Limb (tissue), 2 donors: ENCODE results near the gene SNHG17.
"Not testable (repeated sequence)": the region's sequence is repeated elsewhere in the genome, so short reads cannot be mapped to it uniquely, and the experiment has no call there.

ENCODE experiments used
- DNase-seq, 2 donors: peaks; one replicate each; pipeline ENCODE4 v3.0.0-alpha.2; 2016; ENCODE audit errors: extremely low spot score in 2 of 2

The SNHG17 gene

DNA sequence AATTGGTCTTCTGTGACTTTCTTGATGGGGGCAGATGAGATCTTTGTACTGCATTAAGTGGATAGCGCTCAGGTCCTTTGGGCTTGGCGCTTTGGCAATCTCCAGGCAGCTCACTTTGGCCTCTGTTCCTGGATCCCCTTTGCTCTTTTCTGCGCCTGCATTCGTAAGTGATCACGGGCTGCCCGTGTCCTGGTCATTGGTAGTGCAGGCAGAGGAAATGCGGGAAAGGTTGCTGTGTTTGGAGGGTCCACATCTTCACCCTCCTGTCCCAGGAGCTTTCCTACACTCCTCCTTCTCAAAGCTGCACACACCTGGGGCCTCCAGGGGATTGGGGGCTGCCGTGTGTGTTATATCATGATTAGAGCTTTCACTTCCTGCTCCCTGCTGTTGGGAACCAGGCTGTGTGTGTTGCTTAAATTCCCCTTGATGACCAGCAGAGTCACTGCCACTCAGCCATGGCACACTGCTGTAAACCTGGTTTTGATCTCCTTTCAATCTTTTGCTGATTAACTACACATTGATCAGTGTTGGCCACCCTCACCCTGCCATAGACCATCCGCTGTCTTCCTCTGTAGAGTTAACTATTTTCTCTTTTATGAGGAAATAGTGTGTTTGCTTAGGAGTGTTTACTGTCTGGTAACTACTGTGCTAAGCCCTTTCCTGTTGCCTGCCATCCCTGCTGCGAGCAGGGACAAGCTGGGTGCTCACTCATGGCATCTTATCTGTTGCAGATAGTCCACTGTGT, 13.0 kb upstream of the SNHG17 start:
- no peak for DNase-seq

DNA sequence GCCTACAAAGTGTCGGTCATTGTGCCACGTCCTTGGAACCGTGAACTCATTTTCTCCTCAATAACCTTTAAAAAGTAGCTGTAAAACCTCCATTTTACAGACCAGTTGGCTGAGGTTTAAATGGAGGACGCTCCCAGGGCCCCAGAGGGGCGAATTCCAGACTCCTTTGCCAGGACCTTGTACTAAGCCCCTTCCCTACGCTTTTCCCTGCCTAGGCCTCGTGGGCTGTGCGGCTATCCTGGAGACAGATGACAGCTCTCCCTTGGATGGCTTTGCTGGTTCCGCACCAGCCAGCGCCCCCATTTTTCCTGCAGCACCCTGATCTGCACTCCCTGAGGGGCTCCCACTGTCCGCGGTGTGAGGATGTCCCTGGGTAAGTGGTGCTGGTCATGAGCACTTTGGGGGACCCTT, 12.1 kb upstream of the SNHG17 start:
- no peak for DNase-seq

DNA sequence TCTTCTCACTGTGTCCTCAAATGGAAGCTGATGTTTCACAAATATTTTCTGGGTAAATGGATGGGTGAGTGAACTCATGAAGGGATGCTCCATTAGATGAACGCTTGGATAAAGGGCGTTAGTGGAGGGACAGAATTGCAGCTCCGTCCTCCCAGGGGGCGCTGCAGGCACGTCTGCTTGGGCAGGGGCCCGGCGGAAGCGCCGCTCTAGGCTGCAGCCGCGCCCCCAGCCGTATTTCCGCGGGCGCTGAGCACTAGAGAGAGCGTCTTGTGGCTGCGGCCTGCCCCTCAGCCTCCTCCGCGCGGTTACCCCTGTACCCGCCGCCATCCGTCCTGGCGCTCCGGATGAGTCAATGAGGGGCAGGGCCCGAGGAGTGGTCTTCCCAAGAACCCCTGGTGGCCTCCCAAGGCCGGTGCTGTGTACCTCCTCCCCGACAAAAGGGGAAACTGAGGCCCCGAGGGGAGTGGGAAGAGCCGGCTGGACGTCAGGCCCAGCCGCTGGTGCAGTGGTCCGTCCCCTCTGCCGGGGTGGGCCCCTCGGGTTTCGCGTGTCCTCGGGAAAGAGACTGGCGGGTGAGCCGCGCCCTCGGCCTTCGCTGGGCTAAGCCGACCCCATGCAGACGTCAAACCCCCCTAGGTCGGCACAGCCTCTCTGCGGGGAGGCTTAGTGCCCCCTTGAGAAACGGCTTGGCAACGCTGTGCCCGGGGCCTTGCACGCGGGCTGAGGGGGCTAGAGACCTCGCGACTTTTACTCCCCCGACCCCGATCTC, 11.5 kb upstream of the SNHG17 start:
- peak; percentile 93 to 96 for DNase-seq

DNA sequence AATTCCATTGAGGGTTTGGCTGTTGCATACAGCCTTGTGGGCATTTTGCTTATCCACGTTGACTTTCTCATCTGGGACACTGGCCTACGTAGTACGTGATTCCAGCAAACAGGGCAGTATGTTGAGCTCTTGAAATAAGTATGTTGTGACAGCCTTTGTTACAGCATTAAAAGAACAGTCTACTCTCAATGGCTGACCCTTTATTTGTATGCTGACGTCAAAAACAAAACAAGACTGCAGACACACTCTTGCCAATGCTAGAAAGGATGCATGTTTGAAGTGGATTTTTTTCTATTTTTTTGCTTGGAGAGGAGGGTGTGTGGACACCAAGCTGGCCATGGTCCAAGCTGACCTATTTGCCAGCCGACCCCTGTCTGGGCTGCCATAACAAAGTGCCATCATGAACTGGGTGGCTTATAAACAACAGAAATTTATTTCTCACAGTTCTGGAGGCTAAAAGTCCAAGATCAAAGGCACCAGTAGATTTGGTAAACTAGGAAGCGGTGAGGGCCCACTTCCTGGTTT, 10.8 kb upstream of the SNHG17 start:
- no peak for DNase-seq

DNA sequence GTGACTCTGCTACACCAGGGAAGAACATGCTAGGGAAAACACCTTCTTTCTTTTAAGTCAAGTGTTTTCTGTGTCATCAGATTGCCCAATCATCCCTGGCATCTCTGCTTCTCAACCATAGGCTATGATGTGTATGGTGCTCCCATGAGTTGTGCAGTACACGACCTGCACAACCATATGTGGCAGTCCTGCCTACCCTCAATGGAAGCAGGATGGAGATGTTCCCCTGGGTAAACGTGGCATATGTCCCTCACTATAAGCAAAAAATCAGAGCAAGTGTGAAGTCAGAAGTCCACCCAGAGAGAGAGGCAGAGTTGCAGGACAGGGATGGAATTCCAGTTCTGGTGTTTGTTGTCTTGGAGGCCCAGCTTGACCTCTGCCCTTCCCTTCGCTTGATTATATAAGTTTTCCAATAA, 10.3 kb upstream of the SNHG17 start:
- no peak for DNase-seq

DNA sequence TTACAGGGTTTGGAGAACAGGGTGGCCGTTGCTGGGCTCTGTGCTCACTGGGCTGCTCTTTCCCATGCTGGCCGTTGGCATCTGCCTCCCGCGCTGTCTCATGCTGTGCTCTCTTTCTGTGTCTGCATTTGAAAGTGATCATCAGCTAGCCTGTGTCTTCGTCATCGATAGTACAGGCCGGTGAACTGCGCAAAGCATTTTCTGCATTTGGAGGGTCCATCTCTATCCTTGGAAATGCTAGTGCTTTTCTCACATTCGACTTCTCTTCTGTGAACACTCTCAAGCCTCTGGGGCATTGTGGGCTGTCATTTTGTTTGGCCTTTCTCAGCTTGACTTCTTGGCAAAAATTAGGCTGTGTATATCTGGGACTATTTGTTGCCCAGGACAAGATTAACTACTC, 6.8 kb upstream of the SNHG17 start:
- DNase-seq, result no peak

DNA sequence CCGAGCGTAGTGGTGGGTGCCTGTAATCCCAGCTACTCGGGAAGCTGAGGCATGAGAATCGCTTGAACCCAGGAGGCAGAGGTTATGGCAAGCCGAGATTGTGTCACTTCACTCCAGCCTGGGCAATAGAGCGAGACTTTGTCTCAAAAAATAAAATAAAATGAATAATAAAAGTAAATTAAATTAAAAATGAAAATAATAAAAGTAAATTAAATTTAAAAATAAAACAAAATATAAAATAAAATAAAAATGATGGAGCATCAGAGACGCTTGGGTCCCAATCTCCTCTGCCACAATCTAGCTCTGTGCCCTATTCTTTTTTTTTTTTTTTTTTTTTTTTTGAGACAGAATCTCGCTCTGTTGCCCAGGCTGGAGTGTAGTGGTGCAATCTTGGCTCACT, 6.0 kb upstream of the SNHG17 start:
- not testable (repeated sequence) for DNase-seq

DNA sequence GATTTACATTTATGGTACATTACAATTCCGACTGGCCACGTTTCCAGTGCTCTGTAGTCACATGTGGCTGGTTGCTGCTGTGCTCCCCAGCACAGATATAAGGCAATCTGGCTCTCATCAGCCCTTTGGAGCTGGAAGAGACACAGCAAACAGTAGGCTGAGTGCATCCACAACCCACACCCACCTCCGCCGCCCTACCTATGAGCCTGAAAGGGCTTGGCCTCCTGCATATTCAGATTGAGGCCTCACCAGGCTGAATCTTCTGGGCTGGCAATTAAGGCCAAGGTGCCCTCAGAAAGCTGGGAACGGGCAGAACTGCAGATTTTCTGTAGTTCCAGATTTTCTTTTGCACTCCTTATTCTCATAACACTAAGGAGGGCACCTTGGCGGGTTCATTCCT, 2.7 kb upstream of the SNHG17 start:
- DNase-seq, result no peak

DNA sequence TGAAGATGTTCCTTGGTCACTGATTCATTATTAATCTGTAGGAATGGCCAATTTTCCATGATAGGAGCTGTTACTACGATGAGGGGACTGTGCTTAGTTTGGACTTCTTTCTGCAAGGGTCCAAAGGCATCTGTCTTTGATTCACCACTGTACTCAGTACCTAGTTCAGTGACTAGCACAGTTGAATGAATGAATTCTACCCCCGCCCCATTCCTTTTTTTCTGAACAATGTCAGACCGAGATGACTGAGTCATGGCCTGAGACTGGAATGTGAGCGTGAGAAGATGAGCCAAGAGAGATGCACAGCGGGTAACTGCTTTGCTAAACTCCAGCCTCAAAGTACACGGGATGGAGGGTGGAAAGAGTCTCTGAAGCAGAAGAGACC, 419 bp upstream of the SNHG17 start:
- no peak for DNase-seq

DNA sequence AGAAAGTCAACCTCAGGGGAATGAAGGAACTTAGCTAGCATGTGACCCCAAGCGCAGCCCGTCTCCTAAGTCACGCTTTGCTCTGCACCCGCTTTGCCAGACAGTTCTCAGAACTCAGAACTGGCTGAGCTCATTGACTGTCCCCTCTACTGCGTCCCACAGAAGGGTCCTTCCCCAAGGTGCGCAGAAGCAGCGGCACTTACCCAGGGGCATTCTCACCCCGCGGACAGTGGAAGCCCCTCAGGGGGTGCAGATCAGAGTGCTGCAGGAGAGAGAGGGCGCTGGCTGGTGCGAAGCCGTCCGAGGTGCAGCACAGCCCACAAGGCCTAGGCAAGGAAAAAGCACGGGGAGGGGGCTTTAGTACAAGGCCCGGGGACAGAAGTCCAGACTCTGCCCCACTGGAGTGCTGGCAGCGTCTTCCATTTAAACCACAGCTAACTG, 807 bp downstream of the SNHG17 start:
- peak in 1 of 2 donors; percentile 39 for DNase-seq

DNA sequence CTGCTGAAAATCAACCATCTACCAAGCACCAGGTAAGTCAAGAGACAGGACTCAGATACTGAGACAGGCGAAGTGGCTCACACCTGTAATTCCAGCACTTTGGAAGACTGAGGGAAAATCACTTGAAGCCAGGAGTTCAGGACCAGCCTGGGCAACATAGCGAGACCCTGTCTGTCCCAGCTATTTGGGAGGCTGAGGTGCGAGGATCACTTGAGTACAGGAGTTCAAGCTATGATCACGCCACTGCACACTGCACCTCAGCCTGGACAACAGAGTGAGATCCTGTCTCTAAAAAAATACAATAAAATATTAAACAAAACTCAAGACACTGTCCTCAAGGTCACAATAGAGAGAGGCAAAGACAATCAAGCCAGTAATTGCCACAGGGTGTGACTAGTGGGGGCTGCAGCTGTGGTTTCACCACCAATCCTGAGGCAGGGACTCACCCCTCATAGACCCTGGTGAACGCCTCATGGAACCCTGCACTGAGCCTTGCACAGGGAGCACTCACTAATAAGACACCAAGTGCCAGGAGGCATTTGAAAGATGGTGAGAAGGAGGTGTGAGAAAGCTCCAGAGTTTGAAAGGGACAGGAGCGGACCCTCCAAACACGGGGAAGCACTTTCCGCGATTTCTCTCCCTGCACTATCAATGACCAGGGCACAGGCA, 1.7 kb downstream of the SNHG17 start:
- DNase-seq, result no peak

DNA sequence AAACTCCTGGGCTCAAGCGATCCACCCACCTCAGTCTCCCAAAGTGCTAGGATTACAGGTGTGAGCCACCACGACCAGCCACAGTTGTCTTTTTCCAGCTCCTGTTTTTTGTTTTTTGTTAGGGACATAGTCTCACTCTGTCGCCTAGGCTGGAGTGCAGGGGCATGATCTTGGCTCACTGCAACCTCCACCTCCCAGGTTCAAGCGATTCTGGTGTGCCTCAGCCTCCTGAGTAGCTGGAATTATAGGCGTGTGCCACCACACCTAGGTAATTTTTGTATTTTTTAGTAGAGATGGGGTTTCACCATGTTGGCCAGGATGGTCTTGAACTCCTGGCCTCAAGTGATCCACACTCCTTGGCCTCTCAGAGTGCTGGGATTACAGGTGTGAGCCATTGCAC, 2.3 kb downstream of the SNHG17 start:
- not testable (repeated sequence) for DNase-seq

DNA sequence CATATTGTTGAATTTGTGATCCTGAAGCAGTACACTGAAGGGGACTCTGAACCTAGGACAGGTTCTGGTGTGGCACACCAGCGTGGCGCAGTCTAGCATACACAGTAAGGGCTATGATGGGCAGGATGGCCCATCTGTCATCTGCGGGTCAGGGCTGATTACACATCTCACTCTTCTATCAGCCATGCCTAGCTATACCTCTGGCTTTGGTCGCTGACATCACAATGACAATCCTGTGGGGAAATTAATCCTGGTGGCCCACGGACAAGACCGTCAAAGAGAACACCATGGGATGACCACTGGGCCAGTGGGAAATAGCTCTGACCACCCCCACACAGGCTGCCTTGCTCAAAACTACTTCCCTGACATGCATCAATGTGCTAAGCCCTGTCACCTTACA, 2.8 kb downstream of the SNHG17 start:
- no peak for DNase-seq

DNA sequence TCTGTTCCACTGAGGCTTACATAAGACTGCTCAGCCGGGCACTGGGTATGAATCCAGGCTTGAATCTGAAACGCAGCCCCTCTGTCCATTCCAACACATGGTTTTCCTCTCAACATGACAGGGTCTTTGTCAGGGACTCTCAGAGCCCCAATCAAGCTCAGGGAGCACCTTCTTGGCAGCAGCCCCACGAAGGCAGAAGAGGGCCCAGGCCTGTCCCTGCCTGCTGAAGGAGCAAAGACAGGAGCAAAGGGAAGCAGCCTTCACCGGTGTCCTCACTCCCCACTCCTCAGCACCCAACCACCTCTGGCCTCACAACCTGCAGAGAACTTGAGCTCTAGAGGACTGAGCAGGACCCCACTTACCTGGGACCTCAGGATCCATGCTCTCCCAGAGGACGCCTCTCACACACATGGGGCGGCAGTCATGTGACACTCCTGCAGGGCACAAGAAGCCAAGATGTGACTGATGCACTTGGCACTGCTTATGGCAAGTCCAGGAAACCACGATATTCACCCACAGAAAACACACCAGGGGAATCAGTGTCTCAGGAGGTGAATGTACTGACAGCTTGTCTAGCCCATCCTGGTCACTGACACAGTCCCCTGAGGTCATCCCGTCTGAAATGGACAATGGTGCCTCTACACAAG, 4.3 kb downstream of the SNHG17 start:
- DNase-seq, result no peak

DNA sequence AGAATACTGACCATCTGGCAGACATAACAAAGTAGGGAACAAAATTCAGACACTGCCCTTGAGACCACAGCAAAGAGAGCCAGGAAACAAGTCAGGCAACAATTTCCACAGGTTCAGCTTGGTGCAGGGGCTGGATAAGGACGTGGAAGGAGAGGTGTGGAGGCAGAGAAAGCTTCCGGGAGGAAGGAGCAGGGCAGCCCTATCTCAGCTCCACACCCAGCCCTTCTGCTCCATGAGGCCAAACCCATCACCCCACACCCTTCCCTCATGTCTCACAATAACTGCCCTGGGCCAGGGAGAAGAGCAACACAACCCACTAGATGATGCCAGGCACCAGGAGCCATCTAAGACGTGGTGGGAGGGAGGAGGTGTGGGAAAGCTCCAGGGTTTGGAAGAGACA, 5.8 kb downstream of the SNHG17 start:
- DNase-seq, result no peak

DNA sequence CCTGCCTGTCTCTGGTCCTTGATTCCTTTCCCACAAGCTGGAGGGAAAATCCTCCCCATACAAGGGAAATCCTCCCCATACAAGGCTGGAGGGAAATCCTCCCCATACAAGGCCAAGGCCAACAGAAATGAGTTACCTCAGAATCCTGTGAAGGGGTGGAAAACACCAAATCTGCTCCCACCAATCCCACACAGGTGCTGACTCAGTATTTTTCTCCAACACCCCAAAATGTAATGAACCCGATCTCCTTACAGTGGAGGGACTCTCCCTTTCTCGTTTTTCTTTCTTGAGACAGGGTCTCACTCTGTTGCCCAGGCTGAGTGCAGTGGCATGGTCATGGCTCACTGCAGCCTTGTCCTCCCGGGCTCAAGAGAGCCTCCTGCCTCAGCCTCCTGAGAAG, 6.3 kb downstream of the SNHG17 start:
- no peak for DNase-seq

DNA sequence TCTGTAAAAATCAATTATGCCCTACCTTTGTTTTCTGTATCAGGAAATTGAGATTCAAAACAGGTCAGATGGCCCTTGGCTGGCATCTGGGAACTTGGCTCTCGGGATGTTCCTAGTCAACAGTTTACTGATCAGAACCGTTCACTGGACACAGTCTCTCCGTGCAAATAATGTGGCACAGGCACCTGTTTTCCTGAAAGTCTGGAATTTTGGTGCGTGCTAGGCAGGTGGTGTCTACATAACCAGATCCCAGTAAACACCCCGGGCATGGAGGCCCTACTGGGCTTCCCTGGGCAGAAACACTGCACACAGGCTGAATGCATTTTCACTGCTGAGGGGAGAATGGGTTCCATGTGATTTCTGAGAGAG, 7.5 kb downstream of the SNHG17 start:
- no peak for DNase-seq

DNA sequence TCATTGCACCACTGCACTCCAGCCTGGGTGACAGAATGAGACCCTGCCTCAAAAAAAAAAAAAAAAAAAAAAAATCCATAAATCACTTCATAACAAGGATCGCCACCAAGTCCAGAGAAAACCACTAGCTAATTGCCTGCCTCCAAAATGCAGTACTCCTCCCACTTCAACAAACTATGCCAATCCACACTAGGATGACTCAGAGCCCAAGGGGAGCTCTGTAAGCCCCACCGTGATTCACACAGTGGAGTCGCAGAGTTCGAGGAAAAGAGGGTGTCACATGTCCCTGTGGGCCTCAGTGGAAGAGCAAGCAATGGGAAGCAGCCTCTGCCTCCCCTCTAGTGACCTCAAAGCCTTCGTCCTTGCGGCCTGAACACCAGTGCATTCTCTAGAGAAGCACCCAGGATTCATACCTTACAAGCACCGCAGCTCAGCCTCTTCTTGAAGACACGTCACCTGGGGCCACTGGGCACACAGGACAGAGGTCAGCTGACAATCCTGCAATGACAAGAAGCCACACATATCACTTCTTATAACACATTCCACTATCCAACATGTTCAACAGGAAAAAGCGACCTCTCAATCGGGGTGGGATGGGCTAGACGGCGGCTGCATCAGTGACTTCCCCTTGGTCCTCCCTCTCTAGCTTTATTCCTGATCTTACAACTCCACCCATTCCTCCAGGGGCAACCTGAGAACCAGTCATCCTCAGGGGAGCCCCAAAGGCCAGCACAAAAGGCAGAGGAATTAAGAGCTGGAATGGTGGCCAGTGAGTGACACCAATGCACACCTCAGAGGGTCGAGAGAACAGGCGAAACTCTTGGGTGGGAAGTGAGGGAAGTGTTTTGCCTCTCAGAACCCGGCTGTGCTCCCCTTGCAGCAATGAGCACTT, 8.9 kb downstream of the SNHG17 start:
- no peak for DNase-seq

DNA sequence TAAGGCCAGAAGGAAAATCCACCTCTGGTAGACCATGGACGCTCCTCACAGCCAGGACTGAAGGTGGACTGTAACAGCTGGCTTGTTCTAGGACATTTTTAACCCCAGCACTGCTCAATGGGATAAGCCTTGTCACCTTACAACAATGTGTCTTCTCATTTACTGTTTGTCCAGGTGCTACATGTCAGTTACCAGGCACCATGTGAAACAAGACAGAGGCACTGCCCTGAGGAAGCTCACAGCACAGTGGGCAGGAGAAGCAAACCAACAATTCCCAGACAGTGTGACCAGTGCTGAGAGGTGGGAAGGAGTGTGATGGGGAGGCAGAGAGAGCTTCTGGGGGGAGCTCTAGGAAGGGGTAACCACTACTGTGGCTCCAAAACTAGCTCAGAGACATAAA, 10.7 kb downstream of the SNHG17 start:
- no peak for DNase-seq

DNA sequence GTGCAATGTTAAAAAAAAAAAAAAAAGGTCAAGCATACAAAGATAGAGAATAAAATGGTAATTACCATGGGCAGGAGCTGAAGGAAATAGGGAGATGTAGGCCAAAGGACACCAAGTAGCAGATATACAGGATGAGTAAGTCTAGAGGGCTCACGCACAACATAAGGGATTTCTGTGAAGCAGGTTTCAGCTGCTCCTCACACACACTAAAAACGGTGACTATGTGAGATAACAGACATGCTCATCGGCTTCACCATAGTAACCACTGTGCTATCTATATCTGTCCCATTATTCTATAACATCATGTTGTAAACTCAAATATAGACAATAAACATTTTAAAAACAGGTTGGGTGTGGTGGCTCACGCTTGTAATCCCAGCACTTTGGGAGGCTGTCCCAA, 11.6 kb downstream of the SNHG17 start:
- no peak for DNase-seq

DNA sequence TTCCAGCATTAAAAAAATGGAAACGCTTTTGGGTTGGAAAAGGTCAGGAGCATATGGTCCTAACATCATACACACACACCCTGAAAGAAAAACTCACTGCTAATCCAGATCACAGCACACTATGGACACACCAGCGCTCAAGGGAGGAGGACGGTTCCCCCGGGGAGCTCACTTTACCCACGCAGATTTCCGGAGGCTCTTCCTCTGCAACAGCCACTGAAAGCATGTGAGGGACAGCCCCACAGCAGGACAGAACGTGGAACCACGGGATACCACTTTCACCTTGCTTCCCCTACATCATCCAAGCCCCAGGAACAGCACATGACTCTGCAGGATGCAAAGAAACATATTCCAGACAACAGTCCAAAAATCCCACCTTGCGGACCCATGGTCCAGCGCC, 13.2 kb downstream of the SNHG17 start:
- no peak for DNase-seq
